Activated naive CD8-positive, alpha-beta T cell treated with anti-CD3 and anti-CD28 coated beads for 36 hours (primary cell): Measurements from ENCODE around the gene LRRTM3. TPM values are rescaled to one million over a fixed set of nuclear protein-coding genes. Genes with fewer than 3 reads are reported as not detected.

Experiments used
- DNase-seq: peaks from one replicate; pipeline ENCODE4 v3.0.0; 2021
- H3K27ac Mint-ChIP-seq: one replicate; pipeline ENCODE4 v1.8.0; 2022; ENCODE audit warnings: mild to moderate bottlenecking, moderate library complexity, mixed read lengths
- H3K27me3 Mint-ChIP-seq: one replicate; pipeline ENCODE4 v1.8.0; 2022; ENCODE audit warnings: mild to moderate bottlenecking, mixed read lengths
- H3K36me3 Mint-ChIP-seq: one replicate; pipeline ENCODE4 v1.8.0; 2021; ENCODE audit warnings: mild to moderate bottlenecking, mixed read lengths
- H3K4me1 Mint-ChIP-seq: one replicate; pipeline ENCODE4 v1.8.0; 2021; ENCODE audit warnings: mixed read lengths
- H3K4me3 Mint-ChIP-seq: one replicate; pipeline ENCODE4 v1.8.0; 2022; ENCODE audit warnings: mild to moderate bottlenecking, moderate library complexity, mixed read lengths
- H3K9me3 Mint-ChIP-seq: one replicate; pipeline ENCODE4 v1.8.0; 2022; ENCODE audit warnings: mixed read lengths
- total RNA-seq, 2 experiments: library from RNA; stranded (reverse); gene quantifications; one replicate each; pipeline ENCODE4 v1.2.3, GENCODE V29; 2021

Gene LRRTM3
- total RNA-seq, 2 experiments from 2014 or later = not detected

DNA sequence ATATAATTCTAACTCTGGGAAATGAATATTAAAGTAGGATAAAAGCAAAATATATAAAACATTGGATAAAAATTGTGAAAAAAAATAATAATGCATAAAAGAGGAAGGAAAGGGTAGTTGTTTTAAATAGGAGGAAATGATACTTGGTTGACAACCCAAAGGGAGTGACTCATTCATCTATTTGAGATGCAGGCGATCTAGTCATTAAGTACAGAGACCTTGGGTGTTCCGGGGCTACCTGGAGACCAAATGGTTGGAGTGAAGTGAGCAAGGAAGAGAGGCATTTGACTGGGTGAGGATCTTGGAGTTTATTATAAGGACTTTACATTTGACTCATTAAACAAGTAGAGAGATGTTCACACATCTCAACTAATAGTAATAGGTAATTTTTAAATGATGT is 111.0 kb downstream of the LRRTM3 start:
- DNase-seq = no peak
- Mint-ChIP-seq H3K36me3 (no peaks in the 10 kb centered on the region), H3K4me1 (no peaks in the 10 kb centered on the region), H3K9me3 (no peaks in the 10 kb centered on the region), H3K27me3 (no peaks in the 10 kb centered on the region), H3K4me3 (no peak overlapping the region), H3K27ac (no peak overlapping the region)

DNA sequence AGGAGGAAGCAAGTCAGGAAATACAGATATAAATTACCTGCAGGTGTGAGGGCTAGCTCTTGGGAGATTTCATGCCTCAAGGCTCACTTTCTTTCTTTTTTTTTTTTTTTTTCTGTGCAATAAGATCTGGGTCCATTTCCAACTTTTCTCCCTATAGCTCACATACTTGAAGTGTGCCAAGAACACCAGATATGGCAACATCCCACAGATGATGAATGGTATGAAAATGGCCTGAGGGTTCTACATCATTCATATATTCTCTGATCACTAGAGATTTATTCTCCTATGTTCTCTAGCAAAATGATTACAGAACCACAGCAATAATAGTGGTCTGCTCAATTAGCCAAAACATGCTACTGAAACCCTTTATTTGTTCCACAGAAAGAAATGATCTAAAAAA is 117.2 kb downstream of the LRRTM3 start:
- peaks cover 1% of the 10 kb centered on the region for H3K9me3 Mint-ChIP-seq
- H3K27me3 Mint-ChIP-seq = no peaks in the 10 kb centered on the region
- H3K36me3 Mint-ChIP-seq = no peaks in the 10 kb centered on the region
- H3K4me1 Mint-ChIP-seq = no peaks in the 10 kb centered on the region
- H3K4me3 Mint-ChIP-seq = no peak overlapping the region
- DNase-seq = no peak
- H3K27ac Mint-ChIP-seq = no peak overlapping the region

DNA sequence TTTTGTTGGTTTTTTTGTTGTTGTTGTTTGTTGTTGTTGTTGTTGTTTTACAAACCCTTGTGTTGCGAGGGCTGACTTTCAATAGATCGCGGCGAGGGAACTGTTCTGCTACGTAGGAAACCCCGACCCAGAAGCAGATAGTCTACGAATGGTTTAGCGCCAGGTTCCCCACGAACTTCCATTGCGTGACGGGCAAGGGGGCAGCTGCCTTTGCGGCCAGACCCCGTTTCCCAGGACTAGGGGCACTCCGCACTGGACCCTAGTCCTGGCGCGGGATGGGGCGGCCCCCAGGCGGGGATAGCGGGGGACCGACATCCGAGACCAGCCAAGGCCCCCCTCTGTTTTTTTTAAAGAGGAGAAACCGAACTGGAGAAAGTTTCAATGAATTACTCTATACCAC is 119.6 kb downstream of the LRRTM3 start:
- Mint-ChIP-seq H3K27ac (no peak overlapping the region), H3K36me3 (no peaks in the 10 kb centered on the region), H3K9me3 (peaks cover 1% of the 10 kb centered on the region), H3K27me3 (no peaks in the 10 kb centered on the region), H3K4me1 (no peaks in the 10 kb centered on the region), H3K4me3 (no peak overlapping the region)
- DNase-seq = no peak

DNA sequence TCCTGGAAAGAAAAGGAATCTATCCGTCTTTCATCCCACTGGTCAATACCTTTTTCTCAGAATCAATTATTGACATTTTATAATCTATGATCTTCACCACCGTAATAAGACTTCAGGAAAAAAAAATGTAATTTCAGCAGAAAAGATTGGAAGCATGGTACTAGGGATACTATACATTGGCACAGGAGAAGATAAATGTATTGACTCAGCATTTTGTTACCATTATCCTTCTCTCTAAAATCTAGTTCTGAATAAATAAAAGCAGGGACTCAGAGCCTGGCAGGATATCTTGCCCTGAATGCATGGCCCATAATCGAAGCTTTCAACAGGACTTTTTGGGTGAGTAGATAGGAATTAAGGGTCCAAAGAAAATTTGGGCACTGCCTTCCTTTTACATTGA is 120.7 kb downstream of the LRRTM3 start:
- Mint-ChIP-seq H3K27ac (no peak overlapping the region), H3K9me3 (peaks cover 1% of the 10 kb centered on the region), H3K4me3 (no peak overlapping the region), H3K4me1 (no peaks in the 10 kb centered on the region), H3K27me3 (no peaks in the 10 kb centered on the region), H3K36me3 (no peaks in the 10 kb centered on the region)
- DNase-seq = no peak

DNA sequence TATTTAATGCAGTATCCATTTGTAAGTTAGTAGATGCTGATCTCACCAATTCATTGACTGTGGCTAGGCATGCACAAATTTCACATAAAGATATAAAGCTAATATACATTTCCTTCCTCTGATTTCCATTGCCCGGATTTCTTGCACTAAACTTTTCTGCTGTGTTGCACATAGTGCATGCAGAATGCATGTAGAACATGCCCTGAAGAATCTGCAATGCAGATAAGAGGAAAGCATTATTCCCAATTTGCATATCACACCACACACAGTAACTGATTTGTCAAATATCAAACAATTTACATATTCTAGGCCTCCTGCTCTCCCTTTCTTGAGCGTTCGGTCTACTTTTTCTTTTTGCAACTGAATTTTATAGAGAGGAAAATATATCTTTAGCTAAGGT is 124.2 kb downstream of the LRRTM3 start:
- Mint-ChIP-seq H3K4me3 (no peak overlapping the region), H3K4me1 (no peaks in the 10 kb centered on the region)

DNA sequence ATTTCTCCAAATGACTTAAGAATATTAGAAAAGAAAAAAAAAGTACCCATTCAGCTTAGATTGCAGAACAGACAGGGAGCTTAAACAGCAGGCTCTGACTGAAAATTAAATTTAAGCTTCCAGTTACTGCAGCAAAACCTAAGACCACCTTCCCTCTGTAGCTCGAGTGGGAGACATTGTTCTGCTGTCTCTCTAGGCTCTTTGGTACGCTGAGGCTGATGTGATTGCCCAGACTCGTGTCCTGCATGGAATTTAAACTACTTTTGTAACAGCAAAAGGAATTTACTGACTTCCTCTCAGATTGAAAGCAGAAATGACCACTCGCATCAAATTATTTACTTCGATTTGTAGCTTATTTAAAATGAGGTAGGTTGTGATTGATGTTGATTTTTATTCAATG is 124.6 kb downstream of the LRRTM3 start:
- Mint-ChIP-seq H3K27me3 (no peaks in the 10 kb centered on the region), H3K4me3 (no peak overlapping the region), H3K36me3 (no peaks in the 10 kb centered on the region), H3K4me1 (no peaks in the 10 kb centered on the region), H3K27ac (no peak overlapping the region), H3K9me3 (peaks cover 1% of the 10 kb centered on the region)
- DNase-seq = no peak

More for the DNA sequence above, 124.2 kb downstream of the LRRTM3 start:
- H3K27ac Mint-ChIP-seq = no peak overlapping the region
- H3K9me3 Mint-ChIP-seq = peaks cover 1% of the 10 kb centered on the region
- DNase-seq = no peak
- no peaks in the 10 kb centered on the region for H3K36me3 Mint-ChIP-seq
- H3K27me3 Mint-ChIP-seq = no peaks in the 10 kb centered on the region

DNA sequence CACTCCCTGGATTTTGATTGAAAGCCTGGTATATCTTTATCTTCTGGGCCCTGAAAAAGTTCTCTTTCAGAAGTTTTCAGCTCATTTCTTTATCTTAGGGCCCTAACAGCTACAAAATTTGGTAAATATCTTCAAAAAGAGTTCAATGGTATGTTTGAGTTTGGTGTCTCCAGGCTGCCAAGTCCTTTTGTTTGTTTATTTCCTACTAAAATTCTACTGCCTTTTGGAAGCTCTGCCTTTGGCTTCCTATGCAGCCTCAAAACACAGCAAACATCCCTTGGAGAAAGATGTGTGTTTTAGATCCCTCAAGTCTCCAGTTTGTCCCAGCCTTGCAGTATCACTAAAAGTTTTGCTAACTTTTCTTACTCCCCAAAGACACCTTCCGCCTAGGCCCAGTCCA is 146.8 kb downstream of the LRRTM3 start:
- no peak overlapping the region for H3K4me3 Mint-ChIP-seq
- H3K4me1 Mint-ChIP-seq = no peaks in the 10 kb centered on the region
- H3K9me3 Mint-ChIP-seq = peaks cover 2% of the 10 kb centered on the region
- H3K27ac Mint-ChIP-seq = no peak overlapping the region
- no peaks in the 10 kb centered on the region for H3K36me3 Mint-ChIP-seq
- no peaks in the 10 kb centered on the region for H3K27me3 Mint-ChIP-seq
- DNase-seq = no peak

DNA sequence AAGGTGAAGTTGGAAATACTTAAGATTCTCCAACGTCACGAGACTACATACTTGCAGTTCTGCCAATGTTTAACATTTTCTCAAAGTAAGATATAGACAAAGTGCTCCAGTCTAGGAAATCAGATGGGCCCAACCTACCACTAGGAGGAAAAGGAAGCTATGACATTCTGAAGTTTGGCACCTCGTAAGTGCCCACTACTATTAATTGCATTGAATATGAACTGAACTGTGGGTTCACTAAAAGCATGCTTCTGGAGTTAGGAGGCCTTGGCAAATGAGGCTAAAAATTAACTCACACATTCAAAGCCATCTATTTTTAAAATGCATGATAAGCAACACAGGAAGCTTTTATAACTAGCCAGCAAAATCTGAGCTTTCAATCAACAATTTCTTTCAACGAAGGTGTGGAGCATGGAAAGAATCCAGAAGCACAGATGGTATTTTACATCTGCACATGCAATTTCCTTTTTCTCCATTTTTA is 149.7 kb downstream of the LRRTM3 start:
- Mint-ChIP-seq H3K4me1 (no peaks in the 10 kb centered on the region), H3K27ac (no peak overlapping the region), H3K36me3 (no peaks in the 10 kb centered on the region), H3K27me3 (no peaks in the 10 kb centered on the region), H3K4me3 (no peak overlapping the region), H3K9me3 (peaks cover 2% of the 10 kb centered on the region)
- DNase-seq = no peak

DNA sequence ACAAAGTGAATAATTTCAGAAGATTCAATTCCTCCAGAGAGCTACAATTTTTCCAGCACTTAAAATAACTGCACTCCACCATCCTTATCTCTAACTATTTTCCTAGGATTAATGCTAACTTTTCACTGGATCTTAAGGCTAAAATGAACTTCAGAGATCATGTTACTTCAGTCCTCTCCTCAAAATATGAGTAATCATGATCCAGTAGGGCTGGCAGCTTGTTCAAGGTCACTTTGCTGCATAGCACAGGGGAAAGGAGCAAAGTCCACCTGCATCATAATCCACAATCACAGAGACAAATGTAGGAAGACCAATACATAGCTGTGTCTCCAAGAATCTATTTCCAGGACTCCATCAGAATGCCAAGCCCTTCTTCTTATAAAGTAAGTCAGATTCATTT is 150.3 kb downstream of the LRRTM3 start:
- peaks cover 2% of the 10 kb centered on the region for H3K9me3 Mint-ChIP-seq
- no peaks in the 10 kb centered on the region for H3K27me3 Mint-ChIP-seq
- H3K36me3 Mint-ChIP-seq = no peaks in the 10 kb centered on the region
- no peak overlapping the region for H3K27ac Mint-ChIP-seq
- no peak for DNase-seq
- no peaks in the 10 kb centered on the region for H3K4me1 Mint-ChIP-seq
- no peak overlapping the region for H3K4me3 Mint-ChIP-seq

DNA sequence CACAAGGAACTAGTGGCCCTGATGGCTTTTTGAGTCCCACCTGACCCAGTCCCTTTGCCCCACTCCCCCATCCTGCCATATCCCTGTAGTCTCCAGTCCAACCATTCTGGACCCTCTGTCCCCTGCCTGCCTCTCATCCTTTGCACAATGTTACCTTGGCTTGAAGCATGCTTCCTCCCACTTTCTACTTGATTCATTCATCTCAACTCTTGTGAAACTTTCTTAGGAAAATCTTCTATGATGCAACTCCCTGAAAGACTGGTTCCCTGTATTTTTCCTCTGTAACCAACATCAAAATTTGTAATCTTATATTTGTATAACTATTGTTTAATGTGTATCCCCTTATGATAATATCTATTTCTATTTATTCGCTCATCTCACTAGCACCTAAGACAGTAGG is 151.5 kb downstream of the LRRTM3 start:
- no peaks in the 10 kb centered on the region for H3K27me3 Mint-ChIP-seq
- no peaks in the 10 kb centered on the region for H3K4me1 Mint-ChIP-seq
- no peaks in the 10 kb centered on the region for H3K9me3 Mint-ChIP-seq
- no peak for DNase-seq
- no peak overlapping the region for H3K4me3 Mint-ChIP-seq
- no peak overlapping the region for H3K27ac Mint-ChIP-seq
- no peaks in the 10 kb centered on the region for H3K36me3 Mint-ChIP-seq

DNA sequence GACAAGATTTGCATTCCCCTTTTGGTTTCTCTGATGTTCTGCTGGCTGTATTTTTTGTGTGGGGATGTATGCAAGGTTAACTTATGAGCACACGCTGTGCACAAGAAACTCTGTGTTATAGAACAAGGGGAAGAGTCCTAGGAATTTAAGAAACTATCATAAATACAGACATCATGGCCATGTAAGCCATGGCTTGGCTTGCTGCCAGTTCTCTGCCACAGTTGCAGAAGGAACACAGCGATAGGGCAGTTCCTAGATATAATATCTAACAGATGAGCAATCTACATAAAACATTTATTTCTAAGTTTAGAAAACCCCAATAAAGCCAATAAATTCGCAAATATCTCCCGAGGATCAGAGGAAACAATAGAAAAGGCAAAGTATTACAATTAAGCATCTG is 153.3 kb downstream of the LRRTM3 start:
- Mint-ChIP-seq H3K4me1 (no peaks in the 10 kb centered on the region), H3K27ac (no peak overlapping the region), H3K9me3 (no peaks in the 10 kb centered on the region), H3K36me3 (no peaks in the 10 kb centered on the region), H3K27me3 (no peaks in the 10 kb centered on the region), H3K4me3 (no peak overlapping the region)
- no peak for DNase-seq

DNA sequence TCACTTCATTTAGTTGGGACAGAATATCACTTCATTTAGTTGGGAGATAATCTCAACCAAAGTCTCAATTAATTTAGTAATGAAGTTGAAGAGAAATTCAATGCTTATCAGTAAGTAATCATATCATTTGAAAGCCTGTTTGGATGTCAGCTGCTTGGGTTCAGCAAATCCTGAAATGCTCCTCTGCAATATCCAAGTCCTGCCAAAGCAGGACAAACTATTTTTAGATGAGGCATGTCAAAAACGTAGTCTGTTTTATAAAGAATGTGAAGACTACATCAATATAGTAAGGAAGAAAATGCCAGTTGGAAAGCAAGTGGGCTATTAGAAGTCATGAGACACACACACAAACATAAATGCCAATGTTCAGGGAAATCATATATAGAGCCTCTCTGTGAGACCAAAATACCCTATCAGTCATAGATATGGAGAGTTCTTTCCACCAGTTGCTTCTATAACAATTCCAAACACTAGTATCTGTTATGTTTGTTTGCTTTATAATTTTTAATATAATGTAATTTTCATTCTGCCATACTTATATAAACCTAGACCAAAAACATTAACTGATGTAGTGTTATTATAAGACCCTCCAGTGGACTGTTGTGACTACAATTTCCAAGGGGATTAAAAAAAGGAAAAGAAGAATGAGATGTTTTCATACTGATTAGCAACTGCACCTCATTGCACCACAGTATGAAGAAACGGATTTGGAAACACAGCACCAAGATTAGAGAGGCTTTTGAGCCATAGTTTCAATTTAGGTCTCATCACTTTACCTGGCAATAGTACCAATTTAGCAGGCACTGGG is 160.7 kb downstream of the LRRTM3 start:
- no peak for DNase-seq
- Mint-ChIP-seq H3K9me3 (no peaks in the 10 kb centered on the region), H3K4me3 (no peak overlapping the region), H3K27ac (no peak overlapping the region), H3K4me1 (no peaks in the 10 kb centered on the region), H3K27me3 (no peaks in the 10 kb centered on the region), H3K36me3 (no peaks in the 10 kb centered on the region)

DNA sequence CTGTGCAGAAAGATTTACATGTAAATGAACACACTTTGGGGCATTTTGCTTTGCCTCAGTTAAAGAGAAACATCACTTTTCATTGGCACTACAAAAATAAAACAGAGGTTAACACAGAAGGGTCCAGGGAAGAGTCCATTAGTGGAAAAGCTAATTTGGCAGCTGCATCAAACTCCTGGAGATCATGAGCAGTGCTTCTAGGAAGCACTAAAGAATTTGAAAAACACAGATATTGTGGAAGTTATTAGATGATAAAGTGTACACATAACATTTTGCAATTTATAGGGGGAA is 161.2 kb downstream of the LRRTM3 start:
- Mint-ChIP-seq H3K27me3 (no peaks in the 10 kb centered on the region), H3K4me1 (no peaks in the 10 kb centered on the region), H3K27ac (no peak overlapping the region), H3K36me3 (no peaks in the 10 kb centered on the region), H3K4me3 (no peak overlapping the region), H3K9me3 (no peaks in the 10 kb centered on the region)
- no peak for DNase-seq

DNA sequence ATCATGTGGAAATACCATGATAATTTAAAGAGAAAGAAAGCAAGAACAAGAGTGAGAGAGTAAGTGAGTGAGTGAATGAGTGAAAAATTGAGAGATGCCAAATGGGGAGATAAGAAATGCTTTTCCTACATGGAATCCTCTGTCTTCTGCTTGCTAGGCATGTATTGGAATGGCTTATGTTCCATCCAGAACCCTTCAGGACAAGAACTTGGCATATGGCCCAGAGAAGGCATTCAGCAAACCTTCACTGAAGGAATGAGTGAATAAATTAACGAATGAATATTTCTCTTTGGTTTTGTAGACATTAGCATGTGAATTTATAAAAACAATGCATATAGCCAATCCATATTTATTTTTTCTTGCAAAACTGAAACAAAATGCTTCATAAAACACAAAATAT is 162.2 kb downstream of the LRRTM3 start:
- Mint-ChIP-seq H3K36me3 (no peaks in the 10 kb centered on the region), H3K9me3 (no peaks in the 10 kb centered on the region), H3K27ac (no peak overlapping the region), H3K4me3 (no peak overlapping the region), H3K4me1 (no peaks in the 10 kb centered on the region), H3K27me3 (no peaks in the 10 kb centered on the region)
- no peak for DNase-seq

DNA sequence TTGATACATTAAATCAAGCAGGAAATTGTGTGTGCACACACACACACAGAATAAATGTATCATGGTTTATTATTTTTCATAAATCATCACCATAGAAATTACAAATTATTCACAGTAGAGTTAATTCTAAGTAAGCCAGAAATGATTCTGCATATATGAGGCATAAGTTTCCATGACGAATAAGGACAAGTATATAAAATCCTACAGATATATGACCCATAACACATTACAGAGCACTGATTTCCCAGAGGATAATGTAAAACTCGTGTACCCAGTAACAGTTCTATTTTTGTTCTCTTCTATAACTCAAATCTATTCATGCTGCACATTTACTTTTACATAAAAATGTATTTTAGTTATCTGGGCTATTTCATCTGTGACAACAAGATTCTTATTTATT is 169.7 kb downstream of the LRRTM3 start:
- H3K27ac Mint-ChIP-seq = no peak overlapping the region
- no peak overlapping the region for H3K4me3 Mint-ChIP-seq
- no peaks in the 10 kb centered on the region for H3K36me3 Mint-ChIP-seq
- H3K9me3 Mint-ChIP-seq = no peaks in the 10 kb centered on the region
- no peaks in the 10 kb centered on the region for H3K4me1 Mint-ChIP-seq
- no peaks in the 10 kb centered on the region for H3K27me3 Mint-ChIP-seq
- DNase-seq = no peak

DNA sequence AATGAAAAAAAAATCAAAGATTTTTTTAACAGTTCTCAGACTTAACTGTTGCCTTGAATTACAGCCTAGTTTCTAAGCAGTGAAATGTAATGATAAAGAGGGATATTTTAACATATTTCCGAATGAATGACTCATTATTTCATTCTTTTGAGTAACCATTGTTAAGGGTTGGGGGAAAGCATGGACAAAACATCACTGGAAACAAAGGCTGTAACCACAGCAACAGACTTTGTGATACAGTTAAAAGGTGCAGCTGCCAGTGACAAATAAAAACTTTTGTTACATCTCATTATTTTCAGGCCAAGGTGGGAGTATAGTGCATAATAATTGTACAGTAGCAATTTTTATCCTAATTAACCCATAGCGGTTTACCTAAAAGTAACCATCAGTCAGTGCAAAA is 172.6 kb downstream of the LRRTM3 start:
- H3K27me3 Mint-ChIP-seq = no peaks in the 10 kb centered on the region
- H3K4me3 Mint-ChIP-seq = no peak overlapping the region
- H3K4me1 Mint-ChIP-seq = no peaks in the 10 kb centered on the region
- H3K27ac Mint-ChIP-seq = no peak overlapping the region
- DNase-seq = no peak
- no peaks in the 10 kb centered on the region for H3K9me3 Mint-ChIP-seq
- no peaks in the 10 kb centered on the region for H3K36me3 Mint-ChIP-seq
